ENCODE data around the gene AGAP1. TPM values are rescaled to one million over a fixed set of nuclear protein-coding genes. Genes with fewer than 3 reads are reported as not detected.
A peak's percentile ranks its signal among the peaks of the same experiment; 100 is the strongest.

Gene AGAP1
- total RNA-seq, 1 experiment from 2014 or later, result 25.8 TPM

GRCh38 chr2:235496239-235496621 is 2.4 kb downstream of the AGAP1 start:
- Histone ChIP-seq H3K4me2 (ENCODE audit: insufficient read depth, insufficient read length, low read length) (no peak overlapping the region), H3K56ac (ENCODE audit: insufficient read length, low read depth, low read length) (no peak overlapping the region), H4K91ac (ENCODE audit: insufficient read length, low read depth, low read length) (no peak overlapping the region), H3K4ac (ENCODE audit: low read depth, low read length) (no peak overlapping the region), H2BK12ac (ENCODE audit: insufficient read length, low read depth, low read length) (no peak overlapping the region), H3K79me2 (ENCODE audit: insufficient read depth, low read length) (peaks cover 17% of the 10 kb centered on the region; the same call in 1 of the 2 replicates), H3K79me1 (ENCODE audit: insufficient read depth, low read depth, low read length, poor library complexity, severe bottlenecking) (no peaks in the 10 kb centered on the region), H3K23me2 (ENCODE audit: insufficient read length, low read depth, low read length, poor library complexity, severe bottlenecking) (peaks cover 23% of the 10 kb centered on the region), H4K5ac (ENCODE audit: insufficient read length, low read depth, low read length) (no peak overlapping the region), H3K9ac (ENCODE audit: extremely low read depth, insufficient read length, low read length) (no peak overlapping the region), H3K9me3 (ENCODE audit: control insufficient read depth, low read depth, low read length) (no peaks in the 10 kb centered on the region), H4K20me1 (ENCODE audit: control insufficient read depth, insufficient read depth, insufficient read length) (peaks cover 5% of the 10 kb centered on the region), H3K27me3 (ENCODE audit: insufficient read depth, low read length) (no peaks in the 10 kb centered on the region), H4K8ac (replicated peaks; ENCODE audit: insufficient read length, low read depth, low read length) (no peak overlapping the region), H2BK15ac (ENCODE audit: low read depth, low read length) (no peak overlapping the region), H2BK20ac (ENCODE audit: low read depth, low read length, poor library complexity, severe bottlenecking) (no peak overlapping the region), H3K23ac (ENCODE audit: insufficient read length, low read depth, low read length) (no peak overlapping the region), H2AFZ (ENCODE audit: low read length) (no peak overlapping the region), H2AK5ac (ENCODE audit: insufficient read length, low read length) (no peak overlapping the region), H3K14ac (ENCODE audit: insufficient read depth, low read length) (no peak overlapping the region; the same call in 1 of the 2 replicates), H2BK120ac (ENCODE audit: low read depth, low read length, poor library complexity, severe bottlenecking) (no peak overlapping the region), H3T11ph (ENCODE audit: low read length) (no peak overlapping the region), H3K27ac (ENCODE audit: insufficient read length, low read depth, low read length) (no peak overlapping the region), H3K4me1 (ENCODE audit: insufficient read depth, low read length) (peaks cover 10% of the 10 kb centered on the region; the same call in 1 of the 2 replicates), H3K18ac (ENCODE audit: insufficient read length, low read depth, low read length) (no peak overlapping the region), H2BK5ac (ENCODE audit: insufficient read length, low read length) (no peak overlapping the region)
- Mint-ChIP-seq H3K27me3 (ENCODE audit: low read depth) (peaks cover 22% of the 10 kb centered on the region), H3K36me3 (ENCODE audit: insufficient read depth in 1 of 3, low read depth in 3 of 3) (no peaks in the 10 kb centered on the region; a peak in 1 of 7 replicates), H3K4me3 (peak overlapping the region; percentile 39 to 77; a peak in 3 of 5 replicates), H3K9me3 (peaks cover 2 to 4% of the 10 kb centered on the region in 2 experiments; a peak in 1 of 5 replicates), H3K27ac (no peak overlapping the region), H3K4me1 (peaks cover 65 to 67% of the 10 kb centered on the region in 2 experiments)
- TF ChIP-seq CTCF (conservative IDR thresholded peaks at IDR 0.05), result no peak
- DNase-seq, result no peak
- WGBS (ENCODE audit: extremely low coverage, insufficient read length, low lambda C conversion rate), result no CpG with 5 or more reads among the region's 8 CpGs

All from H9 (cell line).